HCEC 1CT (cell line): ENCODE data around the gene FCGBP.
"Not testable (repeated sequence)": the region's sequence is repeated elsewhere in the genome, so short reads cannot be mapped to it uniquely, and the experiment has no call there.

ENCODE experiments used
- DNase-seq: peaks from one replicate; pipeline ENCODE4 v3.0.0-alpha.2; 2017

FCGBP gene

GRCh38 chr19:39916236-39916635, 18.2 kb downstream of the FCGBP start:
- DNase-seq: no peak

GRCh38 chr19:39915848-39916215, 18.6 kb downstream of the FCGBP start:
- no peak for DNase-seq

- DNase-seq: no peak
Observed at GRCh38 chr19:39915101-39915847, 19.2 kb downstream of the FCGBP start.

- DNase-seq: no peak
Observed at GRCh38 chr19:39913682-39914333, 20.6 kb downstream of the FCGBP start.

- DNase-seq: no peak
Observed at GRCh38 chr19:39908803-39909202, 25.6 kb downstream of the FCGBP start.

- DNase-seq: no peak
Observed at GRCh38 chr19:39906820-39907611, 27.4 kb downstream of the FCGBP start.

GRCh38 chr19:39906283-39906682, 28.2 kb downstream of the FCGBP start:
- no peak for DNase-seq

- not testable (repeated sequence) for DNase-seq
Observed at GRCh38 chr19:39903486-39904091, 30.8 kb downstream of the FCGBP start.

GRCh38 chr19:39902326-39902725, 32.1 kb downstream of the FCGBP start:
- not testable (repeated sequence) for DNase-seq

- not testable (repeated sequence) for DNase-seq
Observed at GRCh38 chr19:39901681-39902080, 32.8 kb downstream of the FCGBP start.

GRCh38 chr19:39898858-39899257, 35.6 kb downstream of the FCGBP start:
- not testable (repeated sequence) for DNase-seq

GRCh38 chr19:39897511-39898245, 36.8 kb downstream of the FCGBP start:
- not testable (repeated sequence) for DNase-seq

- not testable (repeated sequence) for DNase-seq
Observed at GRCh38 chr19:39895096-39895495, 39.3 kb downstream of the FCGBP start.

- not testable (repeated sequence) for DNase-seq
Observed at GRCh38 chr19:39894236-39894606, 40.2 kb downstream of the FCGBP start.

GRCh38 chr19:39893366-39894235, 40.8 kb downstream of the FCGBP start:
- DNase-seq: not testable (repeated sequence)

GRCh38 chr19:39892506-39892902, 41.9 kb downstream of the FCGBP start:
- DNase-seq: not testable (repeated sequence)

GRCh38 chr19:39891660-39892505, 42.6 kb downstream of the FCGBP start:
- not testable (repeated sequence) for DNase-seq

- DNase-seq: no peak
Observed at GRCh38 chr19:39890755-39891551, 43.5 kb downstream of the FCGBP start.
